Upper lobe of left lung (tissue), 4 donors: ENCODE measurements around the gene HARBI1.

Experiments used
- EP300 ChIP-seq, 4 donors: sonication (generic); formaldehyde crosslinking; IDR thresholded peaks; one replicate each; pipeline ENCODE4 v1.5.1; 2017; ENCODE audit warnings: antibody characterized with exemption in 4 of 4, control low read depth in 2 of 4
- POLR2AphosphoS5 ChIP-seq, 2 donors: sonication (generic); formaldehyde crosslinking; IDR thresholded peaks; one replicate each; pipeline ENCODE4 v1.5.1; 2017; ENCODE audit warnings: antibody characterized with exemption in 2 of 2
- TF ChIP-seq, protein P1 (sequence below), 6 experiments: fragments of 450-650 bp in 4 of 6; fragments of 200-600 bp in 2 of 6; sonication (generic) in 2 of 6; IDR thresholded peaks; one replicate each; pipeline ENCODE4 v1.5.1; 2016 to 2019; ENCODE audit warnings: antibody characterized with exemption in 6 of 6

DNA sequence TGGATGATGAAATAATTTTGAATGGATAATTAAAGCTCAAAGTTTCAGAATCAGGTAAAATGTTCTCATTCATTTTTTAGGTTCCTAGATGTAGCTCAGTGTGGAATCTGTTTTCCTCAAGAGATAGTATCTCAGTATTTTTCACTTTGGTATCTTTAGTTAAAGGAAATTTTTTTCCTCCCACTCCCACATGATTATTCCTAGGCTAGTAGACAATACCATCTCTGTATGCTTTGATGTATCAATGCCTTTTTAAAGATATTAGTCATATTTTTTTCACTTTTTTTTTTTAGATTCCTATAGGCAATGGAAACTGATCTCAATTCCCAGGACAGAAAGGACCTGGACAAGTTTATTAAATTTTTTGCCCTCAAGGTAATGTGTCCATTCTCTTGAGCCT, 27.0 kb upstream of the HARBI1 start:
- TF ChIP-seq, protein P1, sequence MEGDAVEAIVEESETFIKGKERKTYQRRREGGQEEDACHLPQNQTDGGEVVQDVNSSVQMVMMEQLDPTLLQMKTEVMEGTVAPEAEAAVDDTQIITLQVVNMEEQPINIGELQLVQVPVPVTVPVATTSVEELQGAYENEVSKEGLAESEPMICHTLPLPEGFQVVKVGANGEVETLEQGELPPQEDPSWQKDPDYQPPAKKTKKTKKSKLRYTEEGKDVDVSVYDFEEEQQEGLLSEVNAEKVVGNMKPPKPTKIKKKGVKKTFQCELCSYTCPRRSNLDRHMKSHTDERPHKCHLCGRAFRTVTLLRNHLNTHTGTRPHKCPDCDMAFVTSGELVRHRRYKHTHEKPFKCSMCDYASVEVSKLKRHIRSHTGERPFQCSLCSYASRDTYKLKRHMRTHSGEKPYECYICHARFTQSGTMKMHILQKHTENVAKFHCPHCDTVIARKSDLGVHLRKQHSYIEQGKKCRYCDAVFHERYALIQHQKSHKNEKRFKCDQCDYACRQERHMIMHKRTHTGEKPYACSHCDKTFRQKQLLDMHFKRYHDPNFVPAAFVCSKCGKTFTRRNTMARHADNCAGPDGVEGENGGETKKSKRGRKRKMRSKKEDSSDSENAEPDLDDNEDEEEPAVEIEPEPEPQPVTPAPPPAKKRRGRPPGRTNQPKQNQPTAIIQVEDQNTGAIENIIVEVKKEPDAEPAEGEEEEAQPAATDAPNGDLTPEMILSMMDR (IDR thresholded peaks at IDR 0.05), result no peak
- TF ChIP-seq POLR2AphosphoS5 (IDR thresholded peaks at IDR 0.05) (no peak), EP300 (IDR thresholded peaks at IDR 0.05) (no peak)
